GM19328 (cell line): ENCODE measurements around the gene POLR3G.

Experiments used
- ATAC-seq: cut with Tn5 transposase; IDR thresholded peaks from one replicate; pipeline ENCODE4 v1.9.1; 2021; ENCODE audit warnings: mild to moderate bottlenecking, moderate library complexity; ENCODE audit not compliant: unreplicated experiment

The POLR3G gene

GRCh38 chr5:90495146-90495545, 20.5 kb downstream of the POLR3G start:
- ATAC-seq = no peak

GRCh38 chr5:90503596-90503995, 28.9 kb downstream of the POLR3G start:
- ATAC-seq = no peak

GRCh38 chr5:90504743-90505142, 30.1 kb downstream of the POLR3G start:
- no peak for ATAC-seq

- ATAC-seq = no peak
Measured at GRCh38 chr5:90506221-90506620, 31.6 kb downstream of the POLR3G start.

- no peak for ATAC-seq
Measured at GRCh38 chr5:90510438-90510837, 35.8 kb downstream of the POLR3G start.

GRCh38 chr5:90514520-90514919, 39.9 kb downstream of the POLR3G start:
- no peak for ATAC-seq

- ATAC-seq = no peak
Measured at GRCh38 chr5:90518661-90519060, 44.0 kb downstream of the POLR3G start.

GRCh38 chr5:90519081-90519480, 44.4 kb downstream of the POLR3G start:
- no peak for ATAC-seq

GRCh38 chr5:90528601-90529193, 54.0 kb downstream of the POLR3G start:
- peak; percentile 0 for ATAC-seq

GRCh38 chr5:90529194-90529938, 54.7 kb downstream of the POLR3G start, which contains the start of gene LYSMD3:
Gene LYSMD3, minus strand, starts transcription at chr5:90529584. Its CDS starts 4,295 bp downstream, at chr5:90525289.
- peak; percentile 89 for ATAC-seq

- ATAC-seq = peak; percentile 37
Measured at GRCh38 chr5:90529939-90530677, 55.4 kb downstream of the POLR3G start.

GRCh38 chr5:90530736-90531487, 56.2 kb downstream of the POLR3G start:
- no peak for ATAC-seq

- no peak for ATAC-seq
Measured at GRCh38 chr5:90533794-90534193, 59.1 kb downstream of the POLR3G start.

- ATAC-seq = no peak
Measured at GRCh38 chr5:90534922-90535321, 60.3 kb downstream of the POLR3G start.

- ATAC-seq = no peak
Measured at GRCh38 chr5:90542827-90543519, 68.3 kb downstream of the POLR3G start.

GRCh38 chr5:90545511-90545910, 70.8 kb downstream of the POLR3G start:
- no peak for ATAC-seq

- ATAC-seq = no peak
Measured at GRCh38 chr5:90546216-90546837, 71.7 kb downstream of the POLR3G start.

GRCh38 chr5:90547072-90547536, 72.4 kb downstream of the POLR3G start:
- ATAC-seq = no peak

- no peak for ATAC-seq
Measured at GRCh38 chr5:90548069-90548593, 73.5 kb downstream of the POLR3G start.

- ATAC-seq = no peak
Measured at GRCh38 chr5:90549223-90549622, 74.6 kb downstream of the POLR3G start.
